Measurements from ENCODE around the gene IDUA.
"Not testable (repeated sequence)": the region's sequence is repeated elsewhere in the genome, so short reads cannot be mapped to it uniquely, and the experiment has no call there.

Gene IDUA

GRCh38 chr4:986879-987623 is at the start of gene IDUA:
TSS of gene IDUA (plus strand) at chr4:987044. CDS start at chr4:987085, 41 bp downstream.
- DNase-seq = peak; percentile 84 to 86

- not testable (repeated sequence) for DNase-seq
These were observed 47.3 kb upstream of the IDUA start for GRCh38 chr4:939508-939907.

DNA sequence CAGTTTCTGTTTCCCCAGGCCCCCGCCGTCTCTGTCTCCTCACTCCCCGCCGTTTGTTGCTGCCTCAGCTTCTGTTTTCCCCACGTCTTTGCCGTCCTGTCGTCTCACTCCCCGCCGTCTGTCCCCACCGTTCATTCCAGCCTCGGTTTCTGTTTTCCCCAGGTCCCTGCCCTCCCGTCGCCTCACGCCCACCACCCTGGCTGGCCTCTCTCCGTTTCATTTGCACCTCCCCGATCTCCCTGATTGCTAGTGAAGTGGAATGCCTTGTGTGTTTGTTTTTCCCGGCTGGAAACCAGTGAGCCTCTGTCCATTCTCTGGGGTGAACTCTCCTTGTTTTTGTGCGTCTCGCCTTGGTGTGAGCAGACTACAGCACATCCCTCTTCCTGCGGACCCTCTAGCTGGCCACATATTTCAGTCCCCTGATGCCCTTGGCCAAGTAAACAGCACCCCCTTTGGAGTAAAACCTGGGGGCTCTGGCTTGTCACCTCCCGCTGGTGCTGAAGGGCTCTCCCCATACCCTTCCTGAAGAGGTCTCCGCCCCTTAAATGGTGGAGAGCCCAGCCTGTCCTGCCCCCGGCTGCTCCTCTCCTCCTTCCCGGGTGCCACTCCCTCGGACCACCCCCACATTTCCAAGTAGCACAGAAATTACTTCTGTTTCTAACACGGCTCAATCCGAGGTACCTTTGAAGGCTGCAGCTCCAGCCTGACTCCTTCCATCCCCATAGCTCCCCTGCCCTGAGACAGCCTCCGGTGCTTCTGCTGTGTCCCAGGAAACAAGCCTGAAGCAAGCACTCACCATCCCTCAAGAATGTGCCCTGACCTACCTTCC is 41.4 kb upstream of the IDUA start:
- DNase-seq = no peak

DNA sequence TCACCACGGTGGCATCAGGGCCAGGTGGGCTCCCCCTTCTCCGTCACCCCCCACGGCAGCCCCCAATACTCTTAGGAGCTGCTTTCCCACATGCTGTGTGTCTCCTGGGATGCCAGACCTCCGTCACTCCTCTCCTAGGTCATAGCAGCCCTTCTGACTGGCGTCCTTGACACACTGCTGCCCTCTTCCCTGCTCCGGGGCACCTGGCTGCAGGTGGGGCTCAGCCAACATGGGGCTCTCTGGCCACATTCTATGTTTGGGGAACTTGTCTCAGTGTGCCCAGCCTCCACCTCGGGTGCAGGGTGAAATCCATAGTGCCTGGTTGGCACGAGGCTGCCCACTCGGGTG is 40.8 kb upstream of the IDUA start:
- DNase-seq = no peak

DNA sequence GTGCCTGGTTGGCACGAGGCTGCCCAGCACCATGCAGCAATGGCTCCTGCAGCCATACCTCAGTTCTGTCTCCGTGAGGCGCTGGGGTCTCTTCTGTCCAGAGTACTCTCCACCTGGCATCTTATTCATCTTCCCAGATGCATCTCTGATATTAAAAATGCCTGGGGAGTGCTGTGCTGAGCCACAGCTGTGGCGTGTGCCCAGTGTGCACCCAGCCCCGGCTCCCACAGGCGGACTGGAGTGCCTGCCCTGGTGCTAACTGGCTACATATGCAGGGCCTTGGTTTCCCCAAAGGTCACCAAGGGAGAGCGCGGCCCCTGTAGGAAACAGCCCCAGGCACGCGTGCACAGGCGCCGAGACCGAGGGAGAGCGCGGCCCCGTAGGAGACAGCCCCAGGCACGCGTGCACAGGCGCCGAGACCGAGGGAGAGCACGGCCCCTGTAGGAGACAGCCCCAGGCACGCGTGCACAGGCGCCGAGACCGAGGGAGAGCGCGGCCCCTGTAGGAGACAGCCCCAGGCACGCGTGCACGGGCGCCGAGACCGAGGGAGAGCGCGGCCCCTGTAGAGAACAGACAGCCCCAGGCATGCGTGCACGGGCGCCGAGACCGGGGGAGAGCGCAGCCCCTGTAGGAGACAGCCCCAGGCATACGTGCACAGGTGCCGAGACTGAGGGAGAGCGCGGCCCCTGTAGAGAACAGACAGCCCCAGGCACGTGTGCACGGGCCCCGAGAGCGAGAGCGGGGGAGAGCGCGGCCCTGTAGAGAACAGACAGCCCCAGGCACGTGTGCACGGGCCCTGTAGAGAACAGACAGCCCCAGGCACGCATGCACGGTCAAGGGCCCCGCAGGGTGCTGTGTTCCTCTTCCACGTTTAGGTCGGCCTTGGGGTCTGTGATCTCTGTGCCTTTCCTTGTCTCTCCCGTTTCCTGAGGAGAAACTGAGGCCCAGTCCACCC is 40.0 kb upstream of the IDUA start:
- DNase-seq = no peak

- DNase-seq = no peak
These were observed 39.3 kb upstream of the IDUA start for GRCh38 chr4:947491-947971.

- no peak for DNase-seq
These were observed 38.5 kb upstream of the IDUA start for GRCh38 chr4:948101-948935.

DNA sequence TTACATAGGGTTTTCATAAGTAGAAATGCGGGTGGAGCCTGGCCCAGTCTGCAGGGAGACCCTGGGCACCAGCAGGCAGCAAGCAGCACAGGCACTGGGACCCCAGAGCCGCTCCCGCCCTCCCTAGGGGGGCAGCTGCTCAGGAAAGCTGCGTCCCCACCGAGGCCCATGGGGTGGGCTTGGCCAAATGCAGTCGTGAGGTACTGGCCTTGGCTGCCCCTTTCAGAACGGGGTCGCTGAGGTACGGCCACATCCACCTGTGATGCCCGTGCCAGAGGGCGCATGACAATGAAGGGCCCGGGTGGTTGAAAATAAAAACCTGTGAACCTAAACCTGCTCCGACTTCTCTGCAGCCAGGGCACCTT is 37.9 kb upstream of the IDUA start:
- no peak for DNase-seq

DNA sequence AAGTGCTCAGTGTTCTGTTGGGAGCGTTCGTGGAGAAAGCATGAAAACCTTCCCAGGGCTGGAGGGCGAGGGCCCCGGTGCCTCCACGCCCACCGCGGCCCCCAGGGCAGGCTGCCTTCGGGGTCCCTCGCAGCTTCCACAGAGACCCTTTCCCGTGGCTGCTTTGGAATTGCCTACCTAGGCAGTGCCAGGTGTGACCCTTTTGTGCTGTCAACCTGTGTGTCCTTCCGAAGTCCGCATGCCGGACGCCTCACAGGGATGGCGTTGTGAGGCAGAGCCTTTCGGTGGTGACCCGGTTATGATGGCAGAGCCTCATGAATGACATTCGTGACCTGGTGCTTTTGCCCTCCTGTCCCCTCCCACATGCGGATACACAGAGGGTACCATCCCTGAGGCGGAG is 37.2 kb upstream of the IDUA start:
- DNase-seq = no peak

DNA sequence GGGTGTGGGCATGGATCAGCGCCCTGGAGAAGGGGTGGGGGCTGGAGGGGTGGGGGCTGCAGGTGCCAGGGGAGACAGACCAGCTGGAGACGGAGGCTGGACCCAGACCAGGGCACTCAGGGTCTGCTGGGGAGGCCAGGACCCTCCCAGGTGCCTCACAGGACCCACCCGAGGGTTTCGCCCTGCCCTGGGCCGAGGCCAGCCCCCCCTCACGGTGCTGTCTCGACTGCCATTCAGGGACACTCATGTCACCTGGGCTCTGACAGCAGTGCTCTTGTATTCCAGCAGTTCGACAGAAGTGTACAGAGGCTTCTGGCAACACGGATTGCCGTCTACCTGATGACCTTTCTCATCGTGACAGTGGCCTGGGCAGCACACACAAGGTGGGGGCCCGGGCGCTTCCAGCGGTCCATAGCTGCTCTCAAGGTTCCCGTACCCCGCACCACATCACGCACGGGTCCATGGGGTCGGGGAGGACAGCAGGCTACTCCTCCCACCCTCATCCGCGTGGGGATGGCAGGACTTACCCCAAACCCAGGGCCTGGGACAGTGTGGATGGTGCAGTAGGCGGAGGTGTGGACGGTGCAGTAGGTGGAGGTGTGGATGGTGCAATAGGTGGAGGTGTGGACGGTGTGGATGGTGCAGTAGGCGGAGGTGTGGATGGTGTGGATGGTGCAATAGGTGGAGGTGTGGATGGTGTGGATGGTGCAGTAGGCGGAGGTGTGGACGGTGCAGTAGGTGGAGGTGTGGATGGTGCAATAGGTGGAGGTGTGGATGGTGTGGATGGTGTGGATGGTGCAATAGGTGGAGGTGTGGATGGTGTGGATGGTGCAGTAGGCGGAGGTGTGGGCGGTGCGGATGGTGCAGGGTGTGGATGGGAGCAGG is 36.5 kb upstream of the IDUA start:
- no peak for DNase-seq

DNA sequence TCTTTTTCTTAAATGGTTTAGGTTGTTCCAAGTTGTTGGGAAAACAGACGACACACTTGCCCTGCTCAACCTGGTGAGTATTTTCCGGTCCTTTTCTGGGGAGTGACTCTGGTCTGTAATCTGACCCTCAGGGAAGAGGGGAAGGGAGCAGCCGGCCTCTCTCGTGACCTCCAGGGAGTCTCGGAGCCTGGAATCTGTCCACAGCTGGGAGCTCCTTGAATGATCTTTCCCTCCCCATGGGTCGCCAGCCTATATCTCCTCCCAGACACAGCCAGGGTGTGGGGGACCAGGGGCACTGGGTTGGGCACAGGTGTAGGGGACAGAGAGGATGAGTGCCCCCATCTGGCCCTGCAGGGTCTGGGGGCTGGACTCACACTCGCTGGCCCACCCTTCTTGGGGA is 35.7 kb upstream of the IDUA start:
- no peak for DNase-seq

DNA sequence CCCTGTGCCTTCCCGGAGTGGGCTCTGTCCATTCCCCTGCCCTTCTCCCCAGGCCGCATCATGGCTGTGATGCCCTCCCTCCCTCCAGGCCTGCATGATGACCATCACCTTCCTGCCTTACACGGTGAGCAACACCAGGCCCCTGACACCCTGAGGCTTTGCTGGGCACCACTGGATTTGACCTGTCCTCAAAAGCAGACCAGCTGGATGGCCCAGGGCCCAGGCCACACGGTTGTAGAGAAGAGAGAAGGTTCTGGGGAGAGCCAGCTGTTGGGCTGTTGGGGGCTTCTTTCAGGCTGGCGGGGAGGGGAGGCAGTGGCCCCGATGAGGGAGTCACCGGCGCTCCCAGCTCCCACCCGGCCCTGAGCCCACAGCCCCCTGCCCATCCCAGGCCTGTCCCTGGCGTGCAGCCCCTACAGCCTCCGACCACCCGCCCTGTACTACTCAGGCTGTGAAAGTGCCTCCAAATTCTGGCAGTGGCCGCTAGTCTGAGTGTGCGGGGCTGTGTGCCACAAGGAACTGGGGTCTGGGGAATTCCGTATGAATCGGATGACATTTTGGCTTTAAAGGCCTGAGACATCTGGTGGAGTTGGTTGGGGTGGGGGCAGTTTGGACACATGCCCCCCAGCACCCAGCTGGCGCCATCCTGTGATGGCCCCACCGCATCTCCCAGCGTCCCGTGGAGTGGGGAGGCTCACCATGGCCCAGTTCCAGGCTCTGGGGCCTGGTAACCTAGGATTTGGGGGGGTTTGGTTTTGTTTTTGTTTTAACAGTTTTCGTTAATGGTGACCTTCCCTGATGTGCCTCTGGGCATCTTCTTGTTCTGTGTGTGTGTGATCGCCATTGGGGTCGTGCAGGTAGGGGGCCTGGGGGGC is 35.0 kb upstream of the IDUA start:
- no peak for DNase-seq

GRCh38 chr4:952881-953573 is 33.8 kb upstream of the IDUA start:
- no peak for DNase-seq

DNA sequence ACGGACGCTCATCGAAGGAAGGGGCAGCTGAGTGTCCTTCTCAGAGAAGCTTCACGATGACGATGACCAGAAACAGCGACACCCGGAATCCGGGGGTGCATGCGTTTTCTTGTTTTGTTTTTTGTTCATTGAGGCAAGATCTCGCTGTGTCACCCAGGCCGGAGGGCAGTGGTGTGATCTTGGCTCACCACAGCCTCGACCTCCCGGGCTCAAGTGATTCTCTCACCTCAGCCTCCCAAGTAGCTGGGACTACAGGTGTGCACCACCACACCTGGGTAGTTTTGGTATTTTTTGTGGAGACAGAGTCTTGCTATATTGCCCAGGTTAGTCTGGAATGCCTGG is 33.3 kb upstream of the IDUA start:
- no peak for DNase-seq

DNA sequence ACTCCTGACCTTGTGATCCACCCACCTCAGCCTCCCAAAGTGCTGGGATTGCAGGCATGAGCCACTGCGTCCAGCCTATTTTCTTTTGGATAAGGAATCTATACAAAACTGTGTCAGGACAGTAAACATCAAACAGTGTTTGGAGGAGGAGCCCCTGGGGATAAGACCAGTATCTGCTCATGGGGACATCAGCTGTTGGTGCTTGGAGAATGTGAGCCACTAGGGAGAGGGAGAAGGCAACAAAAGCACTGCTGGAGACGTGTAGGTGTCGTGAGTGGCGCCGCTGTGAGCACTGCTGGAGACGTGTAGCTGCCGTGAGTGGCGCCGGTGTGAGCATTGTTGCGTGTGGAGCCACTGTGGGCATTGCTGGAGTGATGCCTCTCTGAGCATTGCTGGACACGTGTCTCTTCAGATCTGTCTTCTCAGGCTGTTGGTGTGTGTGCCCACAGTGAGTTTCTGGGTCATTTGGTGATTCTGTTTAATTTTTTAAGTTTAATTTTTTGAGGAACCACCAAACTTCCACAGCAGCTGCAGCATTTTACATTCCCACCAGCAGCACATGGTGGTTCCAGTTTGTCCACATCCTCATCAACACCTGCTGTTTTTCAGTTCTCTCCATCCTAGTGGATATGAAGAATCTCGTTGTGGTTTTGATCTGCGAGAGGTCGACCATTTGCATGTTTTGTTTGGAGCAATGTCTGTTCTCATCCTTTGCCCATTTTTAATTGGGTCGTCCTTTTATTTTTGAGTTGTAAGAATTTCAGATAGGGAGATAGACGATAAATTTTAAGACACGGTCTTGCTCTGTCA is 32.4 kb upstream of the IDUA start:
- no peak for DNase-seq

GRCh38 chr4:955161-955921 is 31.5 kb upstream of the IDUA start:
- no peak for DNase-seq

DNA sequence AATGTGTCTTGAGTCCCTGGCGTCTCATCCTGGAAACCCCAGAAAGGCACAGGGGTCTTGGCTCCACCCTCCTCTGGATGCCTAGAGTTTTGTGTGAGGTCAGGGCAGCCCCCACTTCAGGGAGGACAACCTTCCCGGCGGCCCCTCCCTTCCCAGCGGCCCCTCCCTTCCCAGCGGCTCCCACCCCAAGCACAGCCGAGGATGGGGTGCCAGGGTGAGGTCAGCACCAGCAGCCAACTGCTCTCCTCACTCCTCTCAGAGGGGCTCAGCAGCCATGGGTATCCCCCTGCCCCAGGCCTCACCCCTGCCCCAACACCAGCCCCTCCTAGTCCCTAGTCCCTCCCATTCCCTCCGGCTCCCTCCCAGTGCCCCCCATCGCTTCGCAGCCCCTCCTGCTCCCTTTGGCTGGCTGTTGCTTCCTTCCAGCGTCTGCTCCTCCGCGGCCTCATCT is 30.9 kb upstream of the IDUA start:
- no peak for DNase-seq
